Measurements from ENCODE around the gene SPINK1.
"Not testable (repeated sequence)": the region's sequence is repeated elsewhere in the genome, so short reads cannot be mapped to it uniquely, and the experiment has no call there.

Gene SPINK1, protein sequence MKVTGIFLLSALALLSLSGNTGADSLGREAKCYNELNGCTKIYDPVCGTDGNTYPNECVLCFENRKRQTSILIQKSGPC

DNA sequence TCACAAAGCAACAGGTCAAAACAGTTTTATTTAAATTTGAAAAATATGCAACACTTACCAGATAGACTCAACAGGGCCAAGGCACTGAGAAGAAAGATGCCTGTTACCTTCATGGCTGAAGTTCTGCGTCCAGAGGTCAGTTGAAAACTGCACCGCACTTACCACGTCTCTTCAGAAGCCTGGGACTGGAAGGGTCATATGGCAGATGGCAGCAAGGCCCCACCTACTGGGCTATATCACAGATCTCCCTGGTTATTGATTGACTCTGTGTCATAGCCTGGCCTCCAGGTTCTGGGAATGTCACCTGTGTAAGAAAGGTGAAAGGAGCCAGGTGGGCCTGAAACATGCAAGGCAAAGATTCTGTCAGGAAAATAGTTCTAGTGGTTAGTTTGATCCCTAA is at the start of gene SPINK1:
Gene SPINK1, minus strand, starts transcription at position 207 of the 400 bp plus-strand sequence. Its CDS starts 94 bp downstream, at position 113.
- H3K4me3 ChIP-seq, result no peak within 1 kb of the TSS
- TF ChIP-seq POLR2AphosphoS5 (IDR thresholded peaks at IDR 0.05; ENCODE audit: borderline replicate concordance, low read depth, low read length) (no peak), EZH2 (IDR thresholded peaks at IDR 0.05) (no peak), FOXP2 (optimal IDR thresholded peaks at IDR 0.05; ENCODE audit: control extremely low read depth, extremely low read length, insufficient read depth) (no peak)
- no peak for DNase-seq (ENCODE audit: low read depth, low spot score)
- H3K9me3 ChIP-seq (ENCODE audit: low read depth, low read length), result no peaks in the 10 kb centered on the region
- H3K27ac ChIP-seq, result peak within 1 kb of the TSS; percentile 74
- no peak within 1 kb of the TSS for H3K9ac ChIP-seq (ENCODE audit: insufficient read length)
- no peaks in the 10 kb centered on the region for H3K36me3 ChIP-seq (ENCODE audit: insufficient read depth, low read length)

DNA sequence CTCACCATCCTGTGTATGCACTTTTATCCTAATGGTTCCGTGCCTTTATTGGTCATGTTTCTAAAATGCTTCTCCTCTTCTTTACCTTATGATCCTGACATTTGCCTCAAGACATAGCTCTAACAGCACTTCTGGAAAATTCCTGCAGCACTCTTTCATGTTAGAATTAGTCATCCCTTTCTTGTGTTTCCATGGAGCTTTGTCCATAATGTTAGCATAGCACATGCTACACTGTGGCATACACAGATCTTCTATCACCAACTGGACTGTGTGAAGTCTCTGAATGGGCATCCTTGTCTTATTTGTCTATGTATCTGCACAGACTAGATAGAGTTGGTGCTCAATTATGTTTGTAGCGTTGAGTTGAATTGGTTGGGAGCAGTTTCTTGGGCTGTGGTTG is 49.0 kb upstream of the SPINK1 start:
- Histone ChIP-seq H3K27ac (no peak overlapping the region), H3K4me3 (no peak overlapping the region), H3K36me3 (ENCODE audit: insufficient read depth, low read length) (no peaks in the 10 kb centered on the region), H3K9me3 (ENCODE audit: low read depth, low read length) (no peaks in the 10 kb centered on the region), H3K9ac (ENCODE audit: insufficient read length) (no peak overlapping the region)
- DNase-seq (ENCODE audit: low read depth, low spot score), result no peak
- TF ChIP-seq FOXP2 (optimal IDR thresholded peaks at IDR 0.05; ENCODE audit: control extremely low read depth, extremely low read length, insufficient read depth) (no peak), POLR2AphosphoS5 (IDR thresholded peaks at IDR 0.05; ENCODE audit: borderline replicate concordance, low read depth, low read length) (no peak), EZH2 (IDR thresholded peaks at IDR 0.05) (no peak)

DNA sequence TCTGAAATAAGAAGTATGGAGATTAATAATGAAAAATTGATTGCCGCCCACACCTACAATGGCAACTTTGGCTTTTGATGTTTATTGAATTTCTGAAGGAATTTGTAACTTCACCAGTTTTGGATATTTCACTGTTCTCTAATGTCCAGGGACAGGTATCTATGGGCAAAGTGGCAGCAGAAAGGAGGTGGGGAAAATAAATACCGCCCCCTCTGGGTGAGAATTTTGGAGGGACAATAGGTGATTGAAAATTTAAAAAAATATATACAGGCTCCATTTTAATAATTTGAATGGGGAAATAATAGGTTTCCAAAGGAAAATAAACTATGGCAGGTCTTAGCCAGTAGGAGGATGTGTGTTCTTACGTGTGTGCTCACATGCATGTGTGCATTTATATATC is 48.3 kb upstream of the SPINK1 start:
- no peaks in the 10 kb centered on the region for H3K36me3 ChIP-seq (ENCODE audit: insufficient read depth, low read length)
- no peak for DNase-seq (ENCODE audit: low read depth, low spot score)
- no peak overlapping the region for H3K9ac ChIP-seq (ENCODE audit: insufficient read length)
- no peaks in the 10 kb centered on the region for H3K9me3 ChIP-seq (ENCODE audit: low read depth, low read length)
- no peak overlapping the region for H3K4me3 ChIP-seq
- no peak for TF ChIP-seq FOXP2 (optimal IDR thresholded peaks at IDR 0.05; ENCODE audit: control extremely low read depth, extremely low read length, insufficient read depth)
- no peak for TF ChIP-seq POLR2AphosphoS5 (IDR thresholded peaks at IDR 0.05; ENCODE audit: borderline replicate concordance, low read depth, low read length)
- no peak for TF ChIP-seq EZH2 (IDR thresholded peaks at IDR 0.05)
- no peak overlapping the region for H3K27ac ChIP-seq

DNA sequence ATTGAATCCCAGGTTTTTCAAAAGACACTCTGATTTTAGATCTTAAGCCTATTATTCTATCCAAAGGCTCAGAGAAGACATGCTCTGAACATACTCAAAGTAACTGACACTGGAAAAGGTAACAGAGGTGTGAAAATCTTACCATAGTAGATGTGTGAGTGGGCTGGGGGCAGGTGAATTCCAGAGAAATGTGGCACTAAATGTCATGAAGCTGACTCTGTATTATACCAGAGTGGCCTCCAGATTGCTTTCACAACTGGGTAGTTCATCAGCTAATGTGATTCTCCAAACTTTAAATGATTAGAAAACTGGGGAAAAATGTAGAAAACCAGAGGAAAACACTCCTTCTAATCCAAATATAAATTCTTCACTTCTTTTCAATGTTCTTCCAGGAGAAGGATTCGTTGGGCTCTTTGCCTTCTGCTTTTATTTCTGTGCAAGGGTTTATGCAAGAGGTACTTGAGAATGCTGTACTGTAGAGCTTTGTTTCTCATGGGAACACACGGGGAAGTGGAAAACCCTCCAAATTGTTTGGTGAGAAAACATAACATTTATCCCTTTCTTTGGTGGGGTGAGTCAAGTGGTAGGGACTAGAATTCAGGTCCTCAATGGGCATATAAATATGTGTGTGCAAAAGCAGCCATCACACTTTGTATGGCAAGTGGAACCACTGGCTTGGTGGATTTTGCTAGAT is 46.7 kb upstream of the SPINK1 start, which contains the start of gene SCGB3A2:
Gene SCGB3A2, plus strand, starts transcription at position 646 of the 694 bp plus-strand sequence. CDS start 93 bp downstream, outside the sequence.
- Histone ChIP-seq H3K4me3 (no peak within 1 kb of the TSS), H3K9ac (ENCODE audit: insufficient read length) (no peak within 1 kb of the TSS), H3K36me3 (ENCODE audit: insufficient read depth, low read length) (no peaks in the 10 kb centered on the region), H3K9me3 (ENCODE audit: low read depth, low read length) (no peaks in the 10 kb centered on the region), H3K27ac (no peak within 1 kb of the TSS)
- no peak for DNase-seq (ENCODE audit: low read depth, low spot score)
- no peak for TF ChIP-seq POLR2AphosphoS5 (IDR thresholded peaks at IDR 0.05; ENCODE audit: borderline replicate concordance, low read depth, low read length)
- TF ChIP-seq FOXP2 (optimal IDR thresholded peaks at IDR 0.05; ENCODE audit: control extremely low read depth, extremely low read length, insufficient read depth), result no peak
- no peak for TF ChIP-seq EZH2 (IDR thresholded peaks at IDR 0.05)

DNA sequence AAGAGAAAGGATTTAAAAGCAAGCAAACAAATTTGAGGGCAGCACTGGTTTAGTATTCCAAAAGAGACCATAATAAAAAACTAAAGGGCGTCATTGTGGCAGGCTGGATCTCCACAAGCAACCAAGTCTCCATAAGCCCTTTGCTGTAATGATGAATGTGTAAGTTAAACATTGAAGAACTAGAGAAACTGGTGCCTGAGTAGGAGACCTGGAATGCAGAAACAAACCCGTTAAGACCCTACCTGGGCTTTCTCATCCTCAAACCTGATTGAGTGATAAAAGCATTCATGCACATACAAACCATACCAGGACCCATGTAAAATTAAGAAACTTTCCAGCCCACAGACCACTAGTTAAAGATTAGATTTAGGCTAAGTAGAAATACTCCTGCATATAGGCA is 45.2 kb upstream of the SPINK1 start:
- H3K9me3 ChIP-seq (ENCODE audit: low read depth, low read length), result no peaks in the 10 kb centered on the region
- no peak overlapping the region for H3K27ac ChIP-seq

DNA sequence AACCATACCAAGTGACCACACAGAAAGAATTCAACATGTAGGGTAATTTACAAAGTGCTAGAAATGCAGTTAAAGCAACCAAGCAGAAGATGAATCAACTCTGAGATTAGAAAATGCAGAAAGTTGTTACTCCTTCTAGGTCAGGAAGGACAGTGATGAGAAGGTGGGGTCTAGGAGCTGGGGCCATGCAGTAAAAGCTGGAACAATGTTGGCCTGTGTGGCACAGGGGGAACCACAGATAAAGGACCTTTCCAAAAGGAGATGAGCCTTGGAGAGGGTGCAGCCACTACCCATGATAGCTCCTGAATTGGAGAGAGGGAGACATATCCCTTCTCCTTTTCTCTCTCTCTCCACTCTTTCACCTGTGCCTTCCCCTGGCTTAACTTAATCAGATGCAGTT is 44.7 kb upstream of the SPINK1 start:
- Histone ChIP-seq H3K9ac (ENCODE audit: insufficient read length) (no peak overlapping the region), H3K36me3 (ENCODE audit: insufficient read depth, low read length) (no peaks in the 10 kb centered on the region), H3K4me3 (no peak overlapping the region), H3K9me3 (ENCODE audit: low read depth, low read length) (no peaks in the 10 kb centered on the region), H3K27ac (no peak overlapping the region)
- no peak for DNase-seq (ENCODE audit: low read depth, low spot score)
- TF ChIP-seq EZH2 (IDR thresholded peaks at IDR 0.05) (no peak), FOXP2 (optimal IDR thresholded peaks at IDR 0.05; ENCODE audit: control extremely low read depth, extremely low read length, insufficient read depth) (no peak), POLR2AphosphoS5 (IDR thresholded peaks at IDR 0.05; ENCODE audit: borderline replicate concordance, low read depth, low read length) (no peak)

More for the DNA sequence above, 45.2 kb upstream of the SPINK1 start:
- no peak for DNase-seq (ENCODE audit: low read depth, low spot score)
- no peak overlapping the region for H3K4me3 ChIP-seq
- TF ChIP-seq POLR2AphosphoS5 (IDR thresholded peaks at IDR 0.05; ENCODE audit: borderline replicate concordance, low read depth, low read length) (no peak), FOXP2 (optimal IDR thresholded peaks at IDR 0.05; ENCODE audit: control extremely low read depth, extremely low read length, insufficient read depth) (no peak), EZH2 (IDR thresholded peaks at IDR 0.05) (no peak)
- no peak overlapping the region for H3K9ac ChIP-seq (ENCODE audit: insufficient read length)
- H3K36me3 ChIP-seq (ENCODE audit: insufficient read depth, low read length), result no peaks in the 10 kb centered on the region

DNA sequence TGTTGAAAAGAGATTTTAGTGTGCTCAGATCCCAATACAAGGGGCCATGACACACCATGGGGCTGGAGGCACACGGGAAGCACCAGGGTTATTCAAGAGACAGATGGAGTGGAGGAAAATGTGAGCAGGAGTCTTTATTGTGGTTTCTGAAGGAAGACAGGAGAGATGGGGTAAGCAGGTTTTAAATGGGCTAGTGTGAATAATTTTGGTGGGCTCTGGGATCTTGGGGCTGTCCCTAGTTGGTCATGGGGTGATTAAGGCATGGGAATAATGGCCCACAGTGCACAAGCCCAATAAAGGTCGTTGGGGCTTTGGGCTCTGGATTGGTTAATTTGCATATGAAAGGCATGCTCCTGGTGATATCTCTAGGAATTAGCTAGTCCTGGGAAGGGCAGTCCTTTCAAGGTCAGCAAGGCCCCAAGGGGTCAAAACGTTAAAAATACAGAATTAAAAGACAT is 43.5 kb upstream of the SPINK1 start:
- H3K9me3 ChIP-seq (ENCODE audit: low read depth, low read length), result no peaks in the 10 kb centered on the region
- H3K4me3 ChIP-seq, result no peak overlapping the region
- H3K9ac ChIP-seq (ENCODE audit: insufficient read length), result no peak overlapping the region
- TF ChIP-seq FOXP2 (optimal IDR thresholded peaks at IDR 0.05; ENCODE audit: control extremely low read depth, extremely low read length, insufficient read depth), result no peak
- no peak for TF ChIP-seq EZH2 (IDR thresholded peaks at IDR 0.05)
- no peak for TF ChIP-seq POLR2AphosphoS5 (IDR thresholded peaks at IDR 0.05; ENCODE audit: borderline replicate concordance, low read depth, low read length)
- no peak overlapping the region for H3K27ac ChIP-seq
- no peak for DNase-seq (ENCODE audit: low read depth, low spot score)
- H3K36me3 ChIP-seq (ENCODE audit: insufficient read depth, low read length), result no peaks in the 10 kb centered on the region

DNA sequence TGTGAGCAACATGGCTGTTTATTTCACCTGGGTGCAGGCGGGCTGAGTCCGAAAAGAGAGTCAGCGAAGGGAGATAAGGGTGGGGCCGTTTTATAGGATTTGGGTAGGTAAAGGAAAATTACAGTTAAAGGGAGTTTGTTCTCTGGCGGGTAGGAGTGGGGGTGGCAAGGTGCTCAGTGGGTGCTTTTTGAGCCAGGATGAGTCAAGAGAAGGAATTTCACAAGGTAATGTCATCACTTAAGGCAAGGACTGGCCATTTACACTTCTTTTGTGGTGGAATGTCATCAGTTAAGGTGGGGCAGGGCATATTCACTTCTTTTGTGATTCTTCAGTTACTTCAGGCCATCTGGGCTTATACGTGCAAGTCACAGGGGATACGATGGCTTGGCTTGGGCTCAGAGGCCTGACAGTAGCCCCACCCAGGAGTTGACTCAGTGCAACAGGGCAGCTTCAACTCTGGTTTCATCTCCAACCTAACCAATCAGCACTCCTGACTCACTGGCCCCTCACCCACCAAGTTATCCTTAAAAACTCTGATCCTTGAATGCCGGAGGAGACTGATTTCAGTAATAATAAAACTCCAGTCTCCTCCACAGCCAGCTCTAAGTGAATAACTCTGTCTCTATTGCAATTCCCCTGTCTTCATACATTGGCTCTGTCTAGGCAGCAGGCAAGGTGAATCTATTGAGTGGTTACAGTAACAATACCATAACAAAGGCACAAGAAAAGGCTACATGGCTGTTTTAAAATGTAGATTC is 42.8 kb upstream of the SPINK1 start:
- DNase-seq (ENCODE audit: low read depth, low spot score); H3K9ac ChIP-seq (ENCODE audit: insufficient read length); H3K36me3 ChIP-seq (ENCODE audit: insufficient read depth, low read length); H3K9me3 ChIP-seq (ENCODE audit: low read depth, low read length); H3K4me3 ChIP-seq; H3K27ac ChIP-seq: not testable (repeated sequence)

DNA sequence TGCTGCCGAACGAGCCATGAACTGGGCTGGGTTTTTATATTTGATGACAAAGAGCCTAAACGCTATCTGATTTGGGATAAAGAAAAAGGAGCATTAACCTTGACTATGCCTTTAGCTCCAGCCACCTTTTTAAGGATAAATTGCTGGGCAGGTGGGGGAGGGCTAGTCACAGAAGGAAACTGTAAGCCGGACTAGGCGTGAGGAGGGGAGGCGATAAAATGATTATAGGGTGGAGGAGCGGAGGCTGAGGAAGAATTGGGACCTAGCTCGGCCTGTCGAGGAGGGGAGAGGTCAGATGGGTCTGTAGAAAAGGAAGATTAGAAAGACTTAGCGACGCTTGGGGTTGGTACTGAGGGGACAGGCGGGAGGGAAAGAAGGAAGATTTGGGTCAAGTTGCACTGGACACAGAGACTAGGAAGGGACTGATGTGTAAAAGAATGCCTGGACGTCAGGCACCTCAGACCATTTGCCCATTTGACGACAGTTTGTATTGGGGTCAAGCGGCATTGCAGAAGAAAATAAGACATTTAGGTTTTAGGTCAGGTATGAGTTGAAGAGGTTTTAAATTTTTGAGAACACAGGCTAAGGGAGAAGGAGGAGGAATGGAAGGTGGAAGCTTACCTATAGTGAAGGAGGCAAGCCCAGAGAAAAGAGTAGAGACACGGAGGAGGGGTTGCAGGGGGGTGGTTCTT is 41.4 kb upstream of the SPINK1 start:
- not testable (repeated sequence) for H3K4me3 ChIP-seq; H3K9ac ChIP-seq (ENCODE audit: insufficient read length)

DNA sequence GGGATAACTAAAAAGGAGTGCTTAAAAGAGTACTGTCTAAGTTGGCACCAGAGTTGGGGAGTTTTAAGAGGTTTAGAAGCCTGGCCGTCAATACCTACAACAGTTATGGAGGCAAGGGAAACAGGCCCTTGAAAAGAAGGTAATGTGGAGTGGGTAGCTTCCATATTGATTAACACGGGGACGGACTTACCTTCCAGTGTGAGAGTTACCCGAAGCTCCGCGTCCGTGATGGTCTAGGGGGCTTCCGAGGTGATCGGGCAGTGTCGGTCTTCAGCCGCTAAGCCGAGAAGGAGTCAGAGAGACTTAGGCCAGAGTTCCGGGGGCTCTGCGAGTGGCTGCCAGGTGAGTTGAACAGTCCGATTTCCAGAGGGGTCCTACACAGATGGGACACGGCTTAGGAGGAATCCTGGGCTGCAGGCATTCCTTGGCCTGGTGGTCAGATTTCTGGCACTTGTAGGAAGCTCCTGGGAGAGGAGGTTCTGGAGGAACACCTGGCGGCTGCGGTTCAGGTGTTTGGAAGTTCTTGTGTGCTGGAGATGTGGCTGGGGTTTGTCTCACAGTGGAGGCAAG is 40.6 kb upstream of the SPINK1 start:
- H3K9ac ChIP-seq (ENCODE audit: insufficient read length); H3K4me3 ChIP-seq; H3K27ac ChIP-seq; H3K36me3 ChIP-seq (ENCODE audit: insufficient read depth, low read length); H3K9me3 ChIP-seq (ENCODE audit: low read depth, low read length); DNase-seq (ENCODE audit: low read depth, low spot score): not testable (repeated sequence)

More for the DNA sequence above, 41.4 kb upstream of the SPINK1 start:
- DNase-seq (ENCODE audit: low read depth, low spot score); H3K9me3 ChIP-seq (ENCODE audit: low read depth, low read length); H3K36me3 ChIP-seq (ENCODE audit: insufficient read depth, low read length); H3K27ac ChIP-seq: not testable (repeated sequence)

DNA sequence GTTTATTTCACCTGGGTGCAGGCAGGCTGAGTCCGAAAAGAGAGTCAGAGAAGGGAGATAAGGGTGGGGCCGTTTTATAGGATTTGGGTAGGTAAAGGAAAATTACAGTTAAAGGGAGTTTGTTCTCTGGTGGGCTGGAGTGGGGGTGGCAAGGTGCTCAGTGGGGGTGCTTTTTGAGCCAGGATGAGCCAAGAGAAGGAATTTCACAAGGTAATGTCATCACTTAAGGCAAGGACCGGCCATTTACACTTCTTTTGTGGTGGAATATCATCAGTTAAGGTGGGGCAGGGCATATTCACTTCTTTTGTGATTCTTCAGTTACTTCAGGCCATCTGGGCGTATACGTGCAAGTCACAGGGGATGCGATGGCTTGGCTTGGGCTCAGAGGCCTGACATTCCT is 38.4 kb upstream of the SPINK1 start:
- H3K36me3 ChIP-seq (ENCODE audit: insufficient read depth, low read length); H3K9ac ChIP-seq (ENCODE audit: insufficient read length); H3K27ac ChIP-seq; H3K9me3 ChIP-seq (ENCODE audit: low read depth, low read length); H3K4me3 ChIP-seq; DNase-seq (ENCODE audit: low read depth, low spot score): not testable (repeated sequence)

All from SK-N-MC (cell line).